Measurements from ENCODE around the gene SOX11.

SOX11 gene

DNA sequence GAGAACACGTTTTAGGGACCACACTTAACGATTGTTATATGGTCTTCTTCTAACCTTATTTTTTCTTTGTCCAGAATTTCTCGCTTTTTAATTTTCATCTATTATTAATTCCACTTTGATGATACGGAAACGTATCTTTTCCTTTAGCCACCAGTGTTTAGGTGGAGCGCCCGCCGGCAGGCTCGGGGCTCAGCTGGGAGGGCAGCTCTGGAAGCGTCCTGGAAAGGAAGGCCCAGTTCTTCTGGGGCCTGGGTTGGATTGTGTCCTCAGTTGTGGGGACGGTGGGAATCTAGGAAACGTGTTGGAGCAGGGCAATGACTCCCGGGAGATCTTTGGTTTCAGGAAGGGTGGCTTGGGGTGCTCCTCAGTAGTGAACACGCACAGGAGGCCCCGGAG is 19.4 kb upstream of the SOX11 start:
- no peaks in the 10 kb centered on the region for H3K36me3 ChIP-seq (ENCODE audit: control insufficient read depth, insufficient read depth, low read length)
- no peaks in the 10 kb centered on the region for H3K9me3 ChIP-seq (ENCODE audit: control insufficient read depth, insufficient read depth, low read length)
- H3K27me3 ChIP-seq (ENCODE audit: control insufficient read depth, insufficient read depth, low read length): peaks cover 7% of the 10 kb centered on the region; the same call in 1 of the 2 replicates
- H3K4me3 ChIP-seq (ENCODE audit: low read length): no peak overlapping the region; the same call in 1 of the 2 replicates
- DNase-seq (ENCODE audit: low read depth, low spot score): no peak
- H3K27ac ChIP-seq (ENCODE audit: low read length): no peak overlapping the region
- WGBS (ENCODE audit: insufficient coverage, insufficient read length): 100% methylated on average over 3 of the region's 15 CpGs
- H3K4me1 ChIP-seq (ENCODE audit: control insufficient read depth, insufficient read depth, low read length): no peaks in the 10 kb centered on the region

DNA sequence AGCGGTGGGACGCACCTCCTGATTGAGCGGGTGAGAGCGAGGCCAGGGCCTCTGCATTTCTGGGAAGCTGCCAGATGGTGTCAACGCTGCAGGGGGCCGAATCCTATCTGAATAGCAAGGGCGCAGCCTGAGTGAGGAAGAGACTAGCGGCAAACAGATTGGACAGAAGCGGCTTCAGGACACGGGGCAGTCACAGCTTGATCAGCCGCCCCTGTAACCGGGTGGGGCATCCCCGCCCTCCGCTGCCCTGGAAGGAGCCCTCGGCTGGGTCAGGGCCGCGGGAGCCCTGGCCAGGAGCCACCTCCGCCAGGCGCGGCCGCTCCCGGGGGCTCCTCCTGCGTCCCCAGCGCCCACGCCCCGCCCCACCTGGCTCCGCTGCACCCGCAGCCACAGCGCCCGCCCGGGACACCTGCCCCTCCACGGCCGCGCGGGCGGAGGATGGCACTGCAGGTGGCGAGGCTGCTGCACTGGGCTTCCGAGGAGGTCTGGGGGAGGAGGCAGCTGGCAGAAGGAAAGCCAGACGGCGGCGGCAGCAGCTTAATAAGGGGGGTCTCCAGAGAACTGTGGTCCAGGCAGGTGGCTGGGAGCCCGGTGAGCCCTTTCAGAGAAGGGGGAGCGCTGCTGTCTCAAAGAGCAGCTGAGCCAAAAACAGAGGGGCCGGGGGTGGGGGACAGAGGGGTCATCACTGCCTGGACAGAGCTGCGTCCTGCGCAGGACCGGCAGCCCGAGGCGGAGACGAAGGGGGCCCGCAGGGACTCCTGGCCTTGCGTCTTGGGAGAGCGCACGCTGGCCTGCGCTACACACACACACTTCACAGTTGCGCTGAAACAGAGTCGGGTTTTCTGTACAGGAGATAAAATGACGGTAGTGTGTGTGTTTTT is 18.8 kb upstream of the SOX11 start:
- DNase-seq (ENCODE audit: low read depth, low spot score): no peak
- Histone ChIP-seq H3K9me3 (ENCODE audit: control insufficient read depth, insufficient read depth, low read length) (no peaks in the 10 kb centered on the region), H3K4me3 (ENCODE audit: low read length) (peak overlapping the region; percentile 54; the same call in 1 of the 2 replicates), H3K36me3 (ENCODE audit: control insufficient read depth, insufficient read depth, low read length) (no peaks in the 10 kb centered on the region), H3K4me1 (ENCODE audit: control insufficient read depth, insufficient read depth, low read length) (no peaks in the 10 kb centered on the region), H3K27ac (ENCODE audit: low read length) (no peak overlapping the region), H3K27me3 (ENCODE audit: control insufficient read depth, insufficient read depth, low read length) (peaks cover 7% of the 10 kb centered on the region; the same call in 1 of the 2 replicates)
- no CpG with 5 or more reads among the region's 58 CpGs for WGBS (ENCODE audit: insufficient coverage, insufficient read length)

DNA sequence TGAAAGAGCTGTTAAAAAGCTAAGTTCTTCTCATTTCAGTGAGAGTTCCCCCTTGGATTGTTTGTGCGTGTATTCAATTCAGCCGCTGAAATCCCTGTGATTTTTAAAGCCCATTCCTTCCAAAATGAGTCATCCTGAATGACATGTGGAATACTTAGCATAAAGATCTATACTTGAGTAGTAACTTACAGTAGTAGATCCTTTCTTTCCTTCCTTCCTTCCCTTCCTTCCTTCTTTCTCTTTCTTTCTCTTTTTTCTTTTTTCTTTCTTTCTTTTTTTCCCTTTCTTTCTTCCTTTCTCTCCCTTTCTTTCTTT is 18.2 kb upstream of the SOX11 start:
- WGBS (ENCODE audit: insufficient coverage, insufficient read length): no CpG with 5 or more reads among the region's 2 CpGs
- no peaks in the 10 kb centered on the region for H3K36me3 ChIP-seq (ENCODE audit: control insufficient read depth, insufficient read depth, low read length)
- H3K27ac ChIP-seq (ENCODE audit: low read length): no peak overlapping the region
- H3K4me1 ChIP-seq (ENCODE audit: control insufficient read depth, insufficient read depth, low read length): no peaks in the 10 kb centered on the region
- DNase-seq (ENCODE audit: low read depth, low spot score): no peak
- peaks cover 7% of the 10 kb centered on the region; the same call in 1 of the 2 replicates for H3K27me3 ChIP-seq (ENCODE audit: control insufficient read depth, insufficient read depth, low read length)
- no peak overlapping the region; the same call in 1 of the 2 replicates for H3K4me3 ChIP-seq (ENCODE audit: low read length)
- no peaks in the 10 kb centered on the region for H3K9me3 ChIP-seq (ENCODE audit: control insufficient read depth, insufficient read depth, low read length)

DNA sequence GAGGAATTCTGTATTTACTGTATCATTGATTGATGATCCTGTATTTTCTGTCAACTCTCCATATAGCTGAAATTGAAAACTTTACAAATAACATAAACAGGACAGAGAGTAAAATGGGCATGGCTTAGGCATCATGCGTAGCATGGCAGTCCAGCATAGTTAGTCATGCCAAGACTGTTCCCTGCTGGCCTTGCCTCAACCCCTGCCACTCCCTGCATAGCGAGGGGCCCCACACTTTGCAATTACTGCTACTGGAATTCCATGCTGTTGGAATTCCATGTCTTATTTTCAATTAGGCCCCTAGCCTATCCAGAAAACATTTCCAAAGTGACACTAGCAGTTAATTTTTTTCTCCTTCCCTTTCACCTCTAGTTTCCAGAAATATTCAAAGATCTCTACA is 15.1 kb upstream of the SOX11 start:
- no CpG with 5 or more reads among the region's 2 CpGs for whole genome bisulfite sequencing (ENCODE audit: insufficient coverage, insufficient read length)
- H3K9me3 ChIP-seq (ENCODE audit: control insufficient read depth, insufficient read depth, low read length): no peaks in the 10 kb centered on the region

DNA sequence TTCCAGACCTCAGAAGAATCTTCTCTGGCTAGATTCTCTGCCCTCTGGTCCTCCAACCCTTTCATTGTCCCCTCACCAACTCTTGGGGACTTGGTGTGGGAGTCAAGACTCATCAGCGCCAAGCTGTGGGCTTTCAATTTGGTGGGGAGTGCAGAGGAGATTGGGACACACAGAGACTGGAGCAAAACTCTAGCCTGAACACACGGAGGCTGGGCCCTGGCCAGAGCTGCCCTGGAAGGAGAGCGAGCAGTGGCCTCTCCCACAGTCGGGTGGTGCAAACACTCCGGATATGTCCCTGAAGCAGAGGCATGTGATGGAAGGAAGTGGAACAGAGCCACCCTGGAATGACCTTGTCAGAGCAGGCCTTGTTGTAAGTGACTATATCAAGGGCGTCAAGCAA is 8.7 kb upstream of the SOX11 start:
- Histone ChIP-seq H3K4me1 (ENCODE audit: control insufficient read depth, insufficient read depth, low read length) (no peaks in the 10 kb centered on the region), H3K27ac (ENCODE audit: low read length) (no peak overlapping the region), H3K27me3 (ENCODE audit: control insufficient read depth, insufficient read depth, low read length) (no peaks in the 10 kb centered on the region), H3K36me3 (ENCODE audit: control insufficient read depth, insufficient read depth, low read length) (no peaks in the 10 kb centered on the region), H3K4me3 (ENCODE audit: low read length) (no peak overlapping the region), H3K9me3 (ENCODE audit: control insufficient read depth, insufficient read depth, low read length) (no peaks in the 10 kb centered on the region)
- WGBS (ENCODE audit: insufficient coverage, insufficient read length): no CpG with 5 or more reads among the region's 6 CpGs
- DNase-seq (ENCODE audit: low read depth, low spot score): no peak

More for the DNA sequence above, 15.1 kb upstream of the SOX11 start:
- H3K4me3 ChIP-seq (ENCODE audit: low read length): no peak overlapping the region
- no peaks in the 10 kb centered on the region for H3K4me1 ChIP-seq (ENCODE audit: control insufficient read depth, insufficient read depth, low read length)
- H3K36me3 ChIP-seq (ENCODE audit: control insufficient read depth, insufficient read depth, low read length): no peaks in the 10 kb centered on the region
- no peak overlapping the region for H3K27ac ChIP-seq (ENCODE audit: low read length)
- peaks cover 7% of the 10 kb centered on the region; the same call in 1 of the 2 replicates for H3K27me3 ChIP-seq (ENCODE audit: control insufficient read depth, insufficient read depth, low read length)
- DNase-seq (ENCODE audit: low read depth, low spot score): no peak

DNA sequence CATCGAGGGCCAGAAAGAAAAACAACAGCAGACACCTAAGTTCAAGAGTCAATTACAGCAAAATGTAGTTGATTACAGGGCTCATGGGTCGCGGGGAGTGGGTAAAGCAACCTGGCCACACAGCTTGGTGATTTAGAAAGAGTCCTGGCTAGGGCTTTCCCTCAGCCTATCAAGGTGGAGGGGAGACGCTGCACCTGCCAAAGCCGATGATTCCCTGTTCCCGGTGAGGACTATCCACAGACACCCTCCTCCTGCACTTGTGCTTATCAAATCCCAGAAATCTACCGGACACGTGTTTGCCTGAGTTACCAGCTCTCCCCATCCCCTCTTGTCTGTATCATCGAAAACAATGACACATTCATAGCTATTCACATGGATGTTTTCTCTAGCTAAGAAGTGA is 7.0 kb upstream of the SOX11 start:
- Histone ChIP-seq H3K9me3 (ENCODE audit: control insufficient read depth, insufficient read depth, low read length) (no peaks in the 10 kb centered on the region), H3K27ac (ENCODE audit: low read length) (no peak overlapping the region), H3K4me3 (ENCODE audit: low read length) (no peak overlapping the region), H3K27me3 (ENCODE audit: control insufficient read depth, insufficient read depth, low read length) (no peaks in the 10 kb centered on the region), H3K36me3 (ENCODE audit: control insufficient read depth, insufficient read depth, low read length) (no peaks in the 10 kb centered on the region), H3K4me1 (ENCODE audit: control insufficient read depth, insufficient read depth, low read length) (no peaks in the 10 kb centered on the region)
- no peak for DNase-seq (ENCODE audit: low read depth, low spot score)
- WGBS (ENCODE audit: insufficient coverage, insufficient read length): no CpG with 5 or more reads among the region's 9 CpGs

DNA sequence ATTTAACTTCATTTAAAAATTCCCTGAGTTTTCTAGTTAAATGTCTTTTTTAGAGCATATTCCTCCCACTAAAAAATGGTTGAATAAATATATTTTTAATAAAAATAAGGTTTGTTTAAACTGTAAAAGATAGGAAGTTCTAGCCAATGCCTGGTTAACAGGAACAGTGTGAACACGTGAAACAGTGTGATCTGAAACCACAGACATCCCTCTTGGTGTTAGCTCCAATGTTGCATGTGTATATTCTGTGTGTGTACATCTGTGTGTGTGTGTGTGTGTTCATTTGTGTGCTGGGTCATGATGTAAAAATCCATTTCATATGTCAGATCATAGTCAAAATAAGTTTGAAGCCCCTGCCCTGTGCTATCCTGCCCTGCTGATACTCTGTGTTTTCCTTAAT is 6.1 kb upstream of the SOX11 start:
- no peaks in the 10 kb centered on the region for H3K9me3 ChIP-seq (ENCODE audit: control insufficient read depth, insufficient read depth, low read length)
- no peak for DNase-seq (ENCODE audit: low read depth, low spot score)
- no peaks in the 10 kb centered on the region for H3K36me3 ChIP-seq (ENCODE audit: control insufficient read depth, insufficient read depth, low read length)
- no peak overlapping the region for H3K27ac ChIP-seq (ENCODE audit: low read length)
- no CpG with 5 or more reads among the region's 1 CpG for WGBS (ENCODE audit: insufficient coverage, insufficient read length)
- no peak overlapping the region for H3K4me3 ChIP-seq (ENCODE audit: low read length)
- no peaks in the 10 kb centered on the region for H3K27me3 ChIP-seq (ENCODE audit: control insufficient read depth, insufficient read depth, low read length)
- H3K4me1 ChIP-seq (ENCODE audit: control insufficient read depth, insufficient read depth, low read length): no peaks in the 10 kb centered on the region

DNA sequence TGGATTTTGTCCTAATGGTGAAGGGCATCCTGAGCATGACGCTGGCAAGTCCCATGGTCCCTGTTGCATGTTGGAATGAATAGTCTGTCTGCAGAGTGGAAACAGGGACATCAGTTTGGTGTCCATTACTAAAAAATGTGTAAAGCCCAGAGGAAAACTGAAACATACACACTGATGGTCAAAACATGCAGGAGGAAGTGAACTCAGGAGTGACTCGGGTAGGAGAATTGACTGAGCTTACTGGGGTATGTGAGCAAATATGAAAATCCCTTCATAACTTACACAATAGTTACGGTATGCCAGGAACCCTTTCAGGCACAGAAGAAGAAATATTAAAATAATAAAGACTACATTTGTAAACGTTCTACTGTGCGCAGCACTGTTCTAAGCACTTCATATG is 5.6 kb upstream of the SOX11 start:
- H3K4me3 ChIP-seq (ENCODE audit: low read length): no peak overlapping the region
- DNase-seq (ENCODE audit: low read depth, low spot score): no peak
- no peaks in the 10 kb centered on the region for H3K4me1 ChIP-seq (ENCODE audit: control insufficient read depth, insufficient read depth, low read length)
- H3K9me3 ChIP-seq (ENCODE audit: control insufficient read depth, insufficient read depth, low read length): no peaks in the 10 kb centered on the region
- no peaks in the 10 kb centered on the region for H3K36me3 ChIP-seq (ENCODE audit: control insufficient read depth, insufficient read depth, low read length)
- no peaks in the 10 kb centered on the region for H3K27me3 ChIP-seq (ENCODE audit: control insufficient read depth, insufficient read depth, low read length)
- no CpG with 5 or more reads among the region's 5 CpGs for WGBS (ENCODE audit: insufficient coverage, insufficient read length)
- H3K27ac ChIP-seq (ENCODE audit: low read length): no peak overlapping the region

DNA sequence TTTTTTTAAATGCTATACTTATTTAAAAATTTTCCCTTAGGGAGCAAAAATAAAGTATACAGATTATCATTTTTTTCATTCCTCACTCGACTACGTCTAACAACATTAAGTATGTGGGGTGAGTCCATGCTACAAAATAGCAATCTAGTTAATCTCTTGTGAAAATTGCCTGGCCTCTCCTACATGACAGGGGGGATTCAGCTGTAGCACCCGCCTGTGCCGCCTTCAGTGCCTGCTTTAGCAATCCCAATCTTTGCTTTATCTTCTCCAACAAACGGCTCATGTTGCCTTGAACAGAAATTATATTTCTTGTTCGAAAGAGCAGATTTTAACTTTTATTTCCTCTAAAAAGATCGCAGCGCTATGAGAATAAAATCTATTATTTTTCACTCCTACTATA is 2.4 kb upstream of the SOX11 start:
- Histone ChIP-seq H3K9me3 (ENCODE audit: control insufficient read depth, insufficient read depth, low read length) (no peaks in the 10 kb centered on the region), H3K36me3 (ENCODE audit: control insufficient read depth, insufficient read depth, low read length) (no peaks in the 10 kb centered on the region), H3K27ac (ENCODE audit: low read length) (no peak overlapping the region), H3K4me1 (ENCODE audit: control insufficient read depth, insufficient read depth, low read length) (no peaks in the 10 kb centered on the region), H3K27me3 (ENCODE audit: control insufficient read depth, insufficient read depth, low read length) (no peaks in the 10 kb centered on the region), H3K4me3 (ENCODE audit: low read length) (no peak overlapping the region)
- DNase-seq (ENCODE audit: low read depth, low spot score): no peak
- WGBS (ENCODE audit: insufficient coverage, insufficient read length): 100% methylated on average over 2 of the region's 8 CpGs

DNA sequence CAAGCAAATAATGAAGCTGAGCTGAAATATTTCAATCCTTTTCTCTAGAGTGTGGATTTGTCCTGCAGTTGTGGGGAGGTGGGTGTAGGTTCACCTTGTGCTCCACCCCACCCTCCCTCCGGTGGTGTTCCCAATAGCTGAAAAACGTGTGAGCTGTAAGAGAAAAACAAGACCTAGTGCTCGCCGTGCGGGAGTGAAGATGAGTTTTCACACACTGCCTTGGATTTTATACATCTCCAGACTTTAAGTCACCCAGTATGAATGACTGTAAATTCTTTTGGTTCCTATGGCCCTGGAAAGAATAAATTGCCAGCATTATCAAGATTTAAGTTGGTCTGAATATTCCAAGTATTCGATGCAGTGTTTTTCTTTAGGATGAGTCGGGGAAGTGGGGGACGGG is 1.9 kb upstream of the SOX11 start:
- H3K9me3 ChIP-seq (ENCODE audit: control insufficient read depth, insufficient read depth, low read length): no peaks in the 10 kb centered on the region
- H3K27me3 ChIP-seq (ENCODE audit: control insufficient read depth, insufficient read depth, low read length): no peaks in the 10 kb centered on the region
- H3K4me1 ChIP-seq (ENCODE audit: control insufficient read depth, insufficient read depth, low read length): no peaks in the 10 kb centered on the region
- no peak overlapping the region for H3K27ac ChIP-seq (ENCODE audit: low read length)
- H3K36me3 ChIP-seq (ENCODE audit: control insufficient read depth, insufficient read depth, low read length): no peaks in the 10 kb centered on the region
- WGBS (ENCODE audit: insufficient coverage, insufficient read length): no CpG with 5 or more reads among the region's 8 CpGs
- no peak for DNase-seq (ENCODE audit: low read depth, low spot score)
- H3K4me3 ChIP-seq (ENCODE audit: low read length): peak overlapping the region; percentile 94; the same call in 1 of the 2 replicates

DNA sequence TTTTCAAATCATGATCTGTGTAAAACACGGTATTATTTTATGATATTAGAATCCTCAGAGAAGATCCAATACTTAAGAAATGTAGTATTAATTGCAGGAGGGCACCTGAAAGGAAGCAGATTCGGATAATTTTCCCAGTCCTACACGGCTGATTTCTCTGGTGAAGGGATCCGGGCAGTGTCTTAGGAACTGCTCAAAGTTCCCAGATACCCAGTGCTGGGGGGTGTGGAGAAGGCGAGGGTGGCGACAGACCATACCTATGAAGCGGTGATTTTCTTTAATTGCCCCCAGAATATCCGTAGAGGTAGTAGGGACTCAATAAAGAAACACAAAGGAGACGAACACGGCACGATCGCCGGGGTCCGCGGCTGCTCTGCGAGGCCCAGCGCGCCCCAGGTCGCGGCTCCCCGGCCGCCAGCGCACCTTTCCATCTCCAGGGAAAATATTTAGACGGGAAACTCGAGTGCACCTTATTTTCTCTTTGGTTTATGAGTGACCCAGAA is 1.4 kb upstream of the SOX11 start:
- DNase-seq (ENCODE audit: low read depth, low spot score): no peak
- no peak overlapping the region for H3K27ac ChIP-seq (ENCODE audit: low read length)
- no CpG with 5 or more reads among the region's 25 CpGs for WGBS (ENCODE audit: insufficient coverage, insufficient read length)
- H3K36me3 ChIP-seq (ENCODE audit: control insufficient read depth, insufficient read depth, low read length): no peaks in the 10 kb centered on the region
- no peaks in the 10 kb centered on the region for H3K27me3 ChIP-seq (ENCODE audit: control insufficient read depth, insufficient read depth, low read length)
- H3K4me3 ChIP-seq (ENCODE audit: low read length): peak overlapping the region; percentile 94
- no peaks in the 10 kb centered on the region for H3K9me3 ChIP-seq (ENCODE audit: control insufficient read depth, insufficient read depth, low read length)
- H3K4me1 ChIP-seq (ENCODE audit: control insufficient read depth, insufficient read depth, low read length): no peaks in the 10 kb centered on the region

Measured in iPS DF 6.9 (cell line).